Stimulated activated CD4-positive, alpha-beta T cell treated with anti-CD3 and anti-CD28 coated beads, Interleukin-2, amount 100 ng/mL, for 48 hours (primary cell): ENCODE results near the gene SEBOX.

Source experiments
- DNase-seq, 2 donors: peaks; one replicate each; pipeline ENCODE4 v3.0.0-alpha.2; 2020

SEBOX gene

DNA sequence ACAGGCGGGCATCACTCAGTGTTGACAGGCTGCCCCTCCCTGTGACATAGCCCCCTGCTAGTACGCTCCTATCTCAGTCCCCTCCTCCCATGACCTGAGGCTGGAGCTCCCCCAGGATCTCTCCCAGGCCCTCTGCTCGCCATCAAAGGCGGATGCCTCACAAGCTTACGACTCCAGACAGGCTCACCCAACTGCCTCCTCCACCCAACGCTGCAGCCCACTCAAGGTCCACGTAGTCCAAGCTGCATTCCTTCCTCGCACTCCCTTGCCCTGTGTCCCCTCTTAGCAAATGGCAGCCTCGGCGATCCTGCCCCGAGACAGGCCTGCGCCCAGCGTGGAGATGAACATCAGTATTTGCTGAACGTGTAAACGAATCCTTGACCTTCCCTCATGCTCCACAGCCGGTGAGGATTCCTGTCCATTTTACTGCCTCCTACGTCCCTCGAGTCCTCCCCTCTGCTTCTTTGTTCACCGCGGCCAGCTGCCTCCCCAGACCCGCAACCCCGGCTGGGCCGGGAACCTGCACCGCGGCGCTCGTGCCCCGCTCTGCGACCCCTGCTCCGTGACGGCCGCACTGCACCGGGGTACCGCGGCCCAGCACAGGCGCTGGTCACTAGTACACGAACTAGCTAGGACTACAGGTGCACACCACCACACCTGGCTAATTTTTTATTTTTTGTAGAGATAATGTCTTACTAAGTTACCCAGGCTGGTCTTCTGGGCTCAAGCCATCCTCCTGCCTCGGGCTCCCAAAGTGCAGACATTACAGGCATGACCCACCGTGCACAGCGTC, 46.8 kb downstream of the SEBOX start:
- DNase-seq = no peak

DNA sequence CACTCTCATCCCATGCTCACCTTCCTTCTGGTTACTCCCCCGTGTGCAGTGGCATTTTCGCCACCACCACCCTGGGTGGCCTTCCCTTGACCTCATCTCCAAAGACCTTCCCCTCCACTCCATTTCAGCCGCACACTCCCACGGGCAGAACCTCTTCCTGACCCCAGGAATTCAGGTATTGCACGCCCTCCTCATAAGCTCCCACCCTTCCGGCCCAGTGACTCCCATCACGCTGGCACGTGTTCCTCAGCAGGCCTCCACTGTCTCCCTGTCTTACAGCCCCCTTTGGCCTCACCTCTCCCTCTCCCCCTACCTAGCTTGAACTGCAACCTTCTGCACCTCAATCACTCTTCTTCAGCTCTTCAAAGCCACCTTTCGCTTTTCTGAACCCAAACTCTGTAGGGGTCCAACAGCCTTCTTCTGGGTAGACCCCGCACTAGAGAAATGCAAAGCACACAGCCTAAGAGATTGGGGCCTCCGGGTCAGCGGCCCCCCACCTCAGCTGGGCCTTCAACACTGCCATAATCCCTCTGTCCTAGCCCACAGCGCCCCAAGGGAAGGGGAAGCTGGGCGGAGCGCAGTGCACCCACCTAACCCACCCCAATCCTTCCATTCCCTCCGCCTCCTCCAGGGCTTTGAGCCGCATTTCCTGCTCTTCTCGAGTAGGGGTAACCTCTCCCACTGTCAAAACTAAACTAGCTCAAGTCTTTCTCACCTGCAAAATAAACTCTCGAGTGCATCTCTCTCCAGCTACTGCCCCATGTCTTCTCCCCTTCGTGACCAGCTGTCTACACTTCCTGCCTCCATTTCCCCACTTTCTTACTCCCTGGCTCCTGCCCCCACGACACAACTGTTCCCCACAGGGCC, 47.7 kb downstream of the SEBOX start:
- DNase-seq = no peak

GRCh38 chr17:28315846-28316705, 48.9 kb downstream of the SEBOX start:
- no peak for DNase-seq

GRCh38 chr17:28313841-28314240, 51.2 kb downstream of the SEBOX start:
- no peak for DNase-seq
